SK-N-SH (cell line): ENCODE results near the gene CKAP2L. TPM values are rescaled to one million over a fixed set of nuclear protein-coding genes. Genes with fewer than 3 reads are reported as not detected.

Source experiments
- CTCF ChIA-PET: fragments of 300-600, 350-600 bp; formaldehyde crosslinking; extraction: SDS; loops from one replicate; lab custom pipeline; 2021; lab: Yijun Ruan, JAX
- POLR2A ChIA-PET: fragments of 350-600 bp; sonication (Branson Sonifier 250); formaldehyde crosslinking; extraction: SDS; loops from one replicate; lab custom pipeline; 2020; ENCODE audit warnings: antibody characterized with exemption, inconsistent platforms; lab: Yijun Ruan, JAX
- DNase-seq: peaks from one replicate; pipeline ENCODE4 v3.0.0; 2012
- H2AFZ ChIP-seq: fragments of 200-600 bp; sonication (generic); 2 replicates; pipeline ENCODE4 v1.8.1; 2016; ENCODE audit warnings: antibody characterized with exemption, mild to moderate bottlenecking, low read depth
- H3F3A ChIP-seq: fragments of 200-600 bp; sonication (generic); replicated peaks from 2 replicates; pipeline ENCODE3; 2016; ENCODE audit warnings: antibody characterized with exemption, mild to moderate bottlenecking; ENCODE audit not compliant: insufficient read depth
- H3K27ac ChIP-seq, 2 experiments: fragments of 200-500 bp in 1 of 2; fragments of 200-600 bp in 1 of 2; sonication (Bioruptor generic) in 1 of 2; sonication (generic), shearing (Covaris generic) in 1 of 2; 2 replicates each; pipeline versions ENCODE4 v1.5.1 to v1.6.1; 2014 to 2016; ENCODE audit warnings: low read depth in 2 of 2, inconsistent platforms in 1 of 2, low read length in 1 of 2, mild to moderate bottlenecking in 1 of 2, mixed read lengths in 1 of 2
- H3K27me3 ChIP-seq: fragments of 200-600 bp; sonication (generic), shearing (Covaris generic); 2 replicates; pipeline ENCODE4 v1.6.1; 2016; ENCODE audit warnings: mixed run types; ENCODE audit not compliant: insufficient read depth
- H3K36me3 ChIP-seq, 2 experiments: fragments of 200-500 bp in 1 of 2; fragments of 200-600 bp in 1 of 2; sonication (Bioruptor generic) in 1 of 2; sonication (generic) in 1 of 2; replicated peaks in 1 of 2; 2 replicates each; pipeline versions ENCODE3 to v1.5.1; 2014 to 2016; ENCODE audit warnings: low read length in 1 of 2, mild to moderate bottlenecking in 1 of 2; ENCODE audit not compliant: insufficient read depth in 2 of 2, control insufficient read depth in 1 of 2
- H3K4me1 ChIP-seq, 2 experiments: fragments of 200-500 bp in 1 of 2; fragments of 200-600 bp in 1 of 2; sonication (Bioruptor generic) in 1 of 2; sonication (generic), shearing (Covaris generic) in 1 of 2; 2 replicates each; pipeline versions ENCODE4 v1.5.1 to v1.6.1; 2014 to 2016; ENCODE audit warnings: low read depth in 1 of 2, low read length in 1 of 2, mixed run types in 1 of 2; ENCODE audit not compliant: insufficient read depth in 2 of 2, control insufficient read depth in 1 of 2
- H3K4me2 ChIP-seq: fragments of 200-600 bp; sonication (generic), shearing (Covaris generic); 2 replicates; pipeline ENCODE4 v1.6.1; 2017; ENCODE audit warnings: mixed run types
- H3K4me3 ChIP-seq, 2 experiments: fragments of 200-500 bp in 1 of 2; fragments of 200-600 bp in 1 of 2; sonication (Bioruptor generic) in 1 of 2; sonication (generic), shearing (Covaris generic) in 1 of 2; 2 replicates each; pipeline versions ENCODE4 v1.5.1 to v1.8.1; 2014 to 2016; ENCODE audit warnings: low read depth in 2 of 2, inconsistent platforms in 1 of 2, low read length in 1 of 2, mild to moderate bottlenecking in 1 of 2, mixed read lengths in 1 of 2, moderate library complexity in 1 of 2
- H3K79me2 ChIP-seq: fragments of 200-600 bp; sonication (generic); 2 replicates; pipeline ENCODE4 v1.8.1; 2017; ENCODE audit warnings: mild to moderate bottlenecking; ENCODE audit not compliant: insufficient read depth
- H3K9ac ChIP-seq: fragments of 200-600 bp; sonication (generic); 2 replicates; pipeline ENCODE4 v1.6.1; 2017; ENCODE audit warnings: mixed run types
- H3K9me2 ChIP-seq: fragments of 200-600 bp; sonication (generic); 2 replicates; pipeline ENCODE4 v1.6.1; 2017; ENCODE audit warnings: mixed run types
- H3K9me3 ChIP-seq: fragments of 200-600 bp; sonication (generic); 2 replicates; pipeline ENCODE4 v1.6.1; 2017; ENCODE audit warnings: mixed run types, mild to moderate bottlenecking, moderate library complexity
- H4K20me1 ChIP-seq: fragments of 200-600 bp; sonication (generic); 2 replicates; pipeline ENCODE4 v1.6.1; 2017; ENCODE audit warnings: mild to moderate bottlenecking, mixed run types; ENCODE audit not compliant: insufficient read depth
- CTCF ChIP-seq: fragments of 200-600 bp; sonication (generic); IDR thresholded peaks from 2 replicates; pipeline ENCODE4 v1.6.1; 2017; ENCODE audit warnings: antibody characterized with exemption, mild to moderate bottlenecking, moderate library complexity
- ELF1 ChIP-seq: IDR thresholded peaks from 2 replicates; pipeline ENCODE4 v1.4.0; 2012
- EP300 ChIP-seq, 2 experiments: IDR thresholded peaks; 2 replicates each; pipeline versions ENCODE4 v1.4.0 to v1.6.1; 2012; ENCODE audit warnings: borderline replicate concordance in 1 of 2, low read depth in 1 of 2, low read length in 1 of 2
- EZH2phosphoT487 ChIP-seq: fragments of 200-600 bp; sonication (generic); IDR thresholded peaks from 2 replicates; pipeline ENCODE4 v1.6.1; 2017; ENCODE audit warnings: low read depth, mixed run types, mild to moderate bottlenecking, antibody characterized with exemption, moderate library complexity, borderline replicate concordance
- FOSL2 ChIP-seq: IDR thresholded peaks from 2 replicates; pipeline ENCODE4 v1.4.0; 2012; ENCODE audit warnings: low read depth, mild to moderate bottlenecking, moderate library complexity, borderline replicate concordance
- FOXJ3 ChIP-seq: sonication (generic); formaldehyde crosslinking; IDR thresholded peaks from 2 replicates; pipeline ENCODE4 v1.5.1; 2020; ENCODE audit warnings: mild to moderate bottlenecking, missing genetic modification reagents
- FOXM1 ChIP-seq: IDR thresholded peaks from 2 replicates; pipeline ENCODE4 v1.4.0; 2012; ENCODE audit warnings: low read depth, mild to moderate bottlenecking
- GABPA ChIP-seq: IDR thresholded peaks from 2 replicates; pipeline ENCODE4 v1.4.0; 2012; ENCODE audit warnings: low read depth, mild to moderate bottlenecking
- GATA2 ChIP-seq: sonication (generic); formaldehyde crosslinking; IDR thresholded peaks from 2 replicates; pipeline ENCODE4 v1.5.0; 2020; ENCODE audit warnings: mild to moderate bottlenecking, missing genetic modification reagents
- IRF3 ChIP-seq: fragments of 150-350 bp; IDR thresholded peaks from 2 replicates; pipeline ENCODE4 v1.6.1; 2016; ENCODE audit warnings: mild to moderate bottlenecking, low read depth, low read length
- JUND ChIP-seq: IDR thresholded peaks from 2 replicates; pipeline ENCODE4 v1.4.0; 2012
- MAX ChIP-seq: IDR thresholded peaks from 2 replicates; pipeline ENCODE4 v1.4.0; 2012; ENCODE audit warnings: low read depth
- MXI1 ChIP-seq: IDR thresholded peaks from 2 replicates; pipeline ENCODE4 v1.6.1; 2012; ENCODE audit warnings: mild to moderate bottlenecking, low read depth, low read length, improper control_type of control experiment
- NRF1 ChIP-seq: IDR thresholded peaks from 2 replicates; pipeline ENCODE4 v1.6.1; 2012; ENCODE audit warnings: low read depth, mild to moderate bottlenecking, low read length
- RCOR1 ChIP-seq: fragments of 150-350 bp; IDR thresholded peaks from 2 replicates; pipeline ENCODE4 v1.6.1; 2017; ENCODE audit warnings: antibody characterized with exemption, low read length
- RFX5 ChIP-seq: IDR thresholded peaks from 2 replicates; pipeline ENCODE4 v1.6.1; 2012; ENCODE audit warnings: mild to moderate bottlenecking, improper control_type of control experiment, low read length
- RXRA ChIP-seq: IDR thresholded peaks from 2 replicates; pipeline ENCODE4 v1.4.0; 2012; ENCODE audit warnings: low read depth, mild to moderate bottlenecking, borderline replicate concordance
- SIN3A ChIP-seq: IDR thresholded peaks from 2 replicates; pipeline ENCODE4 v1.6.1; 2012; ENCODE audit warnings: low read depth, mild to moderate bottlenecking, low read length, moderate library complexity, borderline replicate concordance
- TEAD4 ChIP-seq: IDR thresholded peaks from 2 replicates; pipeline ENCODE4 v1.4.0; 2012; ENCODE audit warnings: mild to moderate bottlenecking, borderline replicate concordance; ENCODE audit not compliant: insufficient read depth
- ZBTB33 ChIP-seq: IDR thresholded peaks from 2 replicates; pipeline ENCODE4 v1.4.0; 2012; ENCODE audit warnings: low read depth, borderline replicate concordance
- WGBS: methylation state at CpG from one replicate; pipeline ENCODE4 v1.1.6; 2017; ENCODE audit warnings: low lambda C conversion rate; 5-methylcytosine and 5-hydroxymethylcytosine counted together
- polyA plus RNA-seq, 3 experiments: library from polyadenylated mRNA; depleted of rRNA; stranded (reverse); fragments of >200 nt; gene quantifications; 2 replicates each; pipeline ENCODE4 v1.2.3, GENCODE V29; 2012

The CKAP2L gene
- polyA plus RNA-seq, 1 of the 3 experiments (the other 2 are of a cell fraction) = 2.9 TPM

GRCh38 chr2:112805542-112805941, 41.1 kb upstream of the CKAP2L start (continued):
- no peak for TF ChIP-seq TEAD4
- TF ChIP-seq ZBTB33 = no peak
- no peak for TF ChIP-seq GATA2 (CRISPR knock-in tag)
- TF ChIP-seq RXRA = no peak
- no peak for TF ChIP-seq CTCF
- no peak for TF ChIP-seq JUND
- TF ChIP-seq MAX = no peak
- no peak for TF ChIP-seq FOSL2

GRCh38 chr2:112803691-112804521, 39.5 kb upstream of the CKAP2L start:
- H4K20me1 ChIP-seq = no peaks in the 10 kb centered on the region
- TF ChIP-seq GABPA (no peak), RCOR1 (no peak), RXRA (no peak), TEAD4 (no peak), RFX5 (no peak), MAX (no peak), GATA2 (CRISPR knock-in tag) (no peak), JUND (0 out of 2 replicates have a peak, but pooled peaks have one; percentile 15), ELF1 (no peak), IRF3 (no peak), EZH2phosphoT487 (no peak), NRF1 (no peak), FOSL2 (0 out of 2 replicates have a peak, but pooled peaks have one; percentile 26), FOXJ3 (CRISPR knock-in tag) (no peak), MXI1 (no peak), FOXM1 (no peak), EP300 (IDR thresholded peaks at IDR 0.05; ENCODE audit: borderline replicate concordance in 1 of 2, low read depth in 1 of 2, low read length in 1 of 2) (no peak), SIN3A (no peak), ZBTB33 (no peak)

More at GRCh38 chr2:112803691-112804521, 39.5 kb upstream of the CKAP2L start:
- Histone ChIP-seq H3K4me3 (no peak overlapping the region), H2AFZ (no peak overlapping the region), H3K4me1 (no peaks in the 10 kb centered on the region), H3K9ac (no peak overlapping the region), H3K27me3 (no peaks in the 10 kb centered on the region), H3K9me2 (no peaks in the 10 kb centered on the region), H3K9me3 (no peaks in the 10 kb centered on the region), H3F3A (no peaks in the 10 kb centered on the region), H3K79me2 (no peaks in the 10 kb centered on the region), H3K36me3 (no peaks in the 10 kb centered on the region), H3K27ac (peak overlapping the region in 1 of 2 experiments; percentile 55; a peak in 2 of 4 replicates), H3K4me2 (no peak overlapping the region)
- WGBS = 35% methylated on average over 5 of the region's 5 CpGs
- no peak for DNase-seq
- ChIA-PET CTCF (no interaction called here), POLR2A (no interaction called here)
